Liver (tissue), 9 donors: ENCODE measurements around the gene ZSWIM1. TPM values are rescaled to one million over a fixed set of nuclear protein-coding genes. Genes with fewer than 3 reads are reported as not detected.

Source experiments
- DNase-seq: peaks from one replicate; pipeline ENCODE4 v3.0.0-alpha.2; 2017; ENCODE audit warnings: low spot score
- H3K27ac ChIP-seq, 2 donors: one replicate each; pipeline ENCODE4 v1.7.0; 2013; ENCODE audit warnings: inconsistent platforms in 2 of 2, low read length in 2 of 2, control low read depth in 1 of 2, low read depth in 1 of 2, mild to moderate bottlenecking in 1 of 2
- H3K27me3 ChIP-seq, 4 donors: one replicate each; pipeline versions ENCODE4 v1.6.1 to v1.7.0; 2013; ENCODE audit warnings: low read length in 3 of 4, inconsistent platforms in 1 of 4, mild to moderate bottlenecking in 1 of 4, moderate library complexity in 1 of 4; ENCODE audit not compliant: control insufficient read depth in 4 of 4, insufficient read depth in 4 of 4
- H3K36me3 ChIP-seq, 4 donors: one replicate each; pipeline versions ENCODE4 v1.6.1 to v1.7.0; 2013; ENCODE audit warnings: low read length in 3 of 4, mild to moderate bottlenecking in 3 of 4, low read depth in 1 of 4, moderate library complexity in 1 of 4; ENCODE audit not compliant: control insufficient read depth in 4 of 4, insufficient read depth in 3 of 4
- H3K4me1 ChIP-seq, 4 donors: one replicate each; pipeline versions ENCODE4 v1.6.1 to v1.7.0; 2013; ENCODE audit warnings: low read length in 3 of 4, mild to moderate bottlenecking in 3 of 4, moderate library complexity in 1 of 4; ENCODE audit not compliant: control insufficient read depth in 4 of 4, insufficient read depth in 4 of 4
- H3K4me3 ChIP-seq, 3 donors: one replicate each; pipeline versions ENCODE4 v1.6.1 to v1.7.0; 2013; ENCODE audit warnings: low read length in 3 of 3, control low read depth in 1 of 3, low read depth in 1 of 3, mild to moderate bottlenecking in 1 of 3
- H3K9ac ChIP-seq, 2 donors: one replicate each; pipeline ENCODE4 v1.7.0; 2013; ENCODE audit warnings: low read length in 2 of 2, mild to moderate bottlenecking in 2 of 2, moderate library complexity in 2 of 2, control low read depth in 1 of 2, low read depth in 1 of 2
- H3K9me3 ChIP-seq, 4 donors: one replicate each; pipeline versions ENCODE4 v1.6.1 to v1.7.0; 2013; ENCODE audit warnings: low read length in 3 of 4; ENCODE audit not compliant: control insufficient read depth in 4 of 4
- ATF3 ChIP-seq: IDR thresholded peaks from 2 replicates; pipeline ENCODE4 v1.6.1; 2016; ENCODE audit warnings: antibody characterized with exemption
- EGR1 ChIP-seq, 2 donors: IDR thresholded peaks; 2 replicates each; pipeline ENCODE4 v1.6.1; 2016 to 2018; ENCODE audit warnings: antibody characterized with exemption in 2 of 2, low read depth in 2 of 2
- FOXA1 ChIP-seq: IDR thresholded peaks from 2 replicates; pipeline ENCODE4 v1.6.1; 2016; ENCODE audit warnings: antibody characterized with exemption
- FOXA2 ChIP-seq: IDR thresholded peaks from 2 replicates; pipeline ENCODE4 v1.6.1; 2016; ENCODE audit warnings: antibody characterized with exemption
- GABPA ChIP-seq, 2 donors: IDR thresholded peaks in 1 of 2; conservative IDR thresholded peaks in 1 of 2; 2 replicates each; pipeline ENCODE4 v1.6.1; 2016; ENCODE audit warnings: antibody characterized with exemption in 2 of 2, mild to moderate bottlenecking in 1 of 2, moderate library complexity in 1 of 2
- HNF4A ChIP-seq, 2 donors: conservative IDR thresholded peaks; 2 replicates each; pipeline ENCODE4 v1.6.1; 2016; ENCODE audit warnings: antibody characterized with exemption in 2 of 2, mild to moderate bottlenecking in 2 of 2
- HNF4G ChIP-seq: IDR thresholded peaks from 2 replicates; pipeline ENCODE4 v1.6.1; 2016; ENCODE audit warnings: antibody characterized with exemption
- JUND ChIP-seq, 2 donors: IDR thresholded peaks; 2 replicates each; pipeline ENCODE4 v1.6.1; 2016; ENCODE audit warnings: antibody characterized with exemption in 2 of 2
- RAD21 ChIP-seq, 2 donors: IDR thresholded peaks; 2 replicates each; pipeline ENCODE4 v1.6.1; 2016; ENCODE audit warnings: antibody characterized with exemption in 2 of 2, mild to moderate bottlenecking in 2 of 2
- REST ChIP-seq: IDR thresholded peaks from 2 replicates; pipeline ENCODE4 v1.6.1; 2016; ENCODE audit warnings: antibody characterized with exemption, mild to moderate bottlenecking
- RXRA ChIP-seq, 2 donors: IDR thresholded peaks; 2 replicates each; pipeline ENCODE4 v1.6.1; 2017 to 2018; ENCODE audit warnings: antibody characterized with exemption in 2 of 2, mild to moderate bottlenecking in 1 of 2
- SP1 ChIP-seq: IDR thresholded peaks from 2 replicates; pipeline ENCODE4 v1.6.1; 2018; ENCODE audit warnings: antibody characterized with exemption, mild to moderate bottlenecking
- TAF1 ChIP-seq: conservative IDR thresholded peaks from 2 replicates; pipeline ENCODE4 v1.6.1; 2016; ENCODE audit warnings: antibody characterized with exemption, mild to moderate bottlenecking
- YY1 ChIP-seq: IDR thresholded peaks from 2 replicates; pipeline ENCODE4 v1.6.1; 2016; ENCODE audit warnings: antibody characterized with exemption, mild to moderate bottlenecking
- WGBS: extraction: QIAGEN DNeasy Blood & Tissue Kit; methylation state at CpG from one replicate; pipeline ENCODE4 v1.1.7; 2013; 5-methylcytosine and 5-hydroxymethylcytosine counted together
- polyA plus RNA-seq, 2 donors: library from polyadenylated mRNA; stranded (reverse) in 1 of 2; unstranded in 1 of 2; fragments of 200-250 nt in 1 of 2; fragments of >200 nt in 1 of 2; fragmentation: Nextera tagmentation in 1 of 2; extraction: Ambion mirVana in 1 of 2; gene quantifications; one replicate each; pipeline versions ENCODE4 v1.2.1 to v1.2.3, GENCODE V29; 2013 to 2015
- total RNA-seq, 2 donors: library from RNA; depleted of rRNA; stranded (reverse); fragments of >200 nt; gene quantifications; one replicate each; pipeline ENCODE4 v1.2.3, GENCODE V29; 2014
- TF ChIP-seq, protein P1 (sequence below): IDR thresholded peaks from 2 replicates; pipeline ENCODE4 v1.6.1; 2016; ENCODE audit warnings: antibody characterized with exemption
- donor health status: healthy.
- donor health status: healthy.
- donor health status: healthy.
- donor health status: healthy.
- donor health status: healthy.

ZSWIM1 gene
- total and polyA plus RNA-seq, 4 donors: 2.1 to 5.0 (median 2.3) TPM

GRCh38 chr20:45920462-45921336, 39.7 kb downstream of the ZSWIM1 start:
- H3K4me3 ChIP-seq: no peak overlapping the region
- H3K27ac ChIP-seq: peak overlapping the region; percentile 47 to 58
- no peaks in the 10 kb centered on the region for H3K36me3 ChIP-seq
- TF ChIP-seq YY1 (no peak), HNF4G (no peak), EGR1 (IDR thresholded peaks at IDR 0.05; ENCODE audit: low read depth in 2 of 2) (no peak), HNF4A (conservative IDR thresholded peaks at IDR 0.05) (no peak), JUND (IDR thresholded peaks at IDR 0.05) (no peak), RAD21 (IDR thresholded peaks at IDR 0.05) (no peak), FOXA1 (no peak), REST (no peak), TAF1 (no peak)
- peak overlapping the region in 1 of 2 donors; percentile 44 for H3K9ac ChIP-seq
- no peaks in the 10 kb centered on the region for H3K27me3 ChIP-seq
- no peak for DNase-seq
- no peaks in the 10 kb centered on the region for H3K9me3 ChIP-seq
- H3K4me1 ChIP-seq: peaks cover 3 to 23% (median 9%) of the 10 kb centered on the region in 4 donors
- 75% methylated on average over 9 of the region's 9 CpGs for WGBS

GRCh38 chr20:45921337-45922189, 40.5 kb downstream of the ZSWIM1 start:
- peaks cover 3 to 23% (median 9%) of the 10 kb centered on the region in 4 donors for H3K4me1 ChIP-seq
- no peaks in the 10 kb centered on the region for H3K27me3 ChIP-seq
- no peak overlapping the region for H3K9ac ChIP-seq
- no peaks in the 10 kb centered on the region for H3K36me3 ChIP-seq
- no peak for DNase-seq
- no peaks in the 10 kb centered on the region for H3K9me3 ChIP-seq
- H3K27ac ChIP-seq: no peak overlapping the region
- H3K4me3 ChIP-seq: no peak overlapping the region
- WGBS: 69% methylated on average over 11 of the region's 11 CpGs
- no peak for TF ChIP-seq TAF1
- peak in 1 of 2 donors; percentile 15 for TF ChIP-seq HNF4A (conservative IDR thresholded peaks at IDR 0.05)

DNA sequence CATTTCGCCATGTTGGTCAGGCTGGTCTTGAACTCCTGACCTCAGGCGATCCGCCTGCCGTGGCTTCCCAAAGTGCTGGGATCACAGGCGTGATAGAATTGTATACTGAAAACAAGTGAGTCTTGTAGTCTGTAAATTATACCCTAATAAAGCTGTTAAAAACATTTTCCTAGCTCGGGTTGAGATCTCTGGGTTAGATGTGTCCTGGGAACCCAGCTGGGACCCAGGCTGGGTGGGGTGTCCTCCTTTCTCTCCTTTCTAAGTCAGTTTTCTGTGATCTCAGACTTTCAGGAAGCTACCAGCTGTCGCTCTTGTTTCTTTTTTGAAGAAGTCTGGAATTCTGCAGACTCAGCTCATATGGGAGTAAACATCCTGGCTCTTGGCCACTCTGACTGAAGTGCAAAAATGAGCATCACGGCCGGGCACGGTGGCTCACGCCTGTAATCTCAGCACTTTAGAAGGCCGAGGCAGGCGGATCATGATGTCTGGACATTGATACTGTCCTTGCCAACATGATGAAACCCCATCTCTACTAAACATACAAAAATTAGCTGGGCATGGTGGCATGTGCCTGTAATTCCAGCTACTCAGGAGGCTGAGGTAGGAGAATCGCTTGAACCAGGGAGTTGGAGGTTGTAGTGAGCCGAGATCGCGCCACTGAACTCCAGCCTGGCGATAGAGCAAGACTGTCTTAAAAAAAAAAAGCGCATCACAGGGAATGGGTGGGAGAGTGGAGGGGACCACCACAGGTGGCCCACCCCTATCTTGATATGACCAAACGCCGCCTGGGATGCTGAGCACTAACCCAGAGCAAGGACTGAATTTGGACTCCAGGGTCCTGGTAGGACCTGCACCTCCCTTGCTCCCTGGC, 43.6 kb downstream of the ZSWIM1 start:
- no peaks in the 10 kb centered on the region for H3K9me3 ChIP-seq
- peak overlapping the region in 1 of 3 donors; percentile 32 for H3K4me3 ChIP-seq
- 39% methylated on average over 21 of the region's 21 CpGs for WGBS
- DNase-seq: no peak
- H3K27ac ChIP-seq: peak overlapping the region; percentile 33 to 65
- peak overlapping the region in 1 of 2 donors; percentile 84 for H3K9ac ChIP-seq
- peaks cover 3 to 26% (median 18%) of the 10 kb centered on the region in 4 donors for H3K4me1 ChIP-seq
- H3K36me3 ChIP-seq: no peaks in the 10 kb centered on the region
- H3K27me3 ChIP-seq: no peaks in the 10 kb centered on the region
- TF ChIP-seq YY1 (no peak), FOXA2 (no peak), RXRA (IDR thresholded peaks at IDR 0.05) (no peak), ATF3 (no peak), REST (no peak), HNF4G (no peak), GABPA (IDR thresholded peaks at IDR 0.05 in 1 of 2, conservative IDR thresholded peaks at IDR 0.05 in 1 of 2) (no peak), HNF4A (conservative IDR thresholded peaks at IDR 0.05) (peak; percentile 24 to 56), RAD21 (IDR thresholded peaks at IDR 0.05) (peak in 1 of 2 donors; percentile 12), FOXA1 (no peak), TAF1 (no peak), SP1 (peak; percentile 63)
- TF ChIP-seq, protein P1, sequence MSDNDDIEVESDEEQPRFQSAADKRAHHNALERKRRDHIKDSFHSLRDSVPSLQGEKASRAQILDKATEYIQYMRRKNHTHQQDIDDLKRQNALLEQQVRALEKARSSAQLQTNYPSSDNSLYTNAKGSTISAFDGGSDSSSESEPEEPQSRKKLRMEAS: no peak
